ENCODE data around the gene TOMM20. TPM values are rescaled to one million over a fixed set of nuclear protein-coding genes. Genes with fewer than 3 reads are reported as not detected.

TOMM20 gene
- total RNA-seq, 1 experiment from 2014 or later = 197 TPM

DNA sequence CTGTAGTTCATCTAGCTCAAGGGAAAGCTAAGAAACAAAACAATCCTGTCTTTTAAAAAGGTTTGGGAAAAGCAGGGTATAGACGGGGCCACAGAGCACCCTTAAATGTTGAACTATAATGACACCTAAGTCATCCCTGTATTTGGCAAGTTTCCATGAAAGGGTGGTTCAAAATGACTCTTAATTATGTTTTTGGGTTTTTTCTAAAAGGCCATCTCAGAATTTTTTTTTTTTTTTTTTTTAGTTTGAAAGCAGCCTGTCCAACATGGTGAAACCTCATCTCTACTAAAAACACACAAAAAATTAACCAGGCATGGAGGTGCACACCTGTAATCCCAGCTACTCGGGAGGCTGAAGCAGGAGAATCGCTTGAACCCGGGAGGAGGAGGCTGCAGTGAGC, 22.2 kb downstream of the TOMM20 start:
- Histone ChIP-seq H3K56ac (ENCODE audit: insufficient read length, low read depth, low read length) (no peak overlapping the region), H2AK5ac (ENCODE audit: insufficient read length, low read length) (no peak overlapping the region), H2BK20ac (ENCODE audit: low read depth, low read length, poor library complexity, severe bottlenecking) (no peak overlapping the region), H3K9ac (ENCODE audit: extremely low read depth, insufficient read length, low read length) (no peak overlapping the region), H4K20me1 (ENCODE audit: control insufficient read depth, insufficient read depth, insufficient read length) (no peaks in the 10 kb centered on the region), H3K79me2 (ENCODE audit: insufficient read depth, low read length) (no peaks in the 10 kb centered on the region), H3K9me3 (ENCODE audit: control insufficient read depth, low read depth, low read length) (no peaks in the 10 kb centered on the region), H3K27me3 (ENCODE audit: insufficient read depth, low read length) (no peaks in the 10 kb centered on the region), H3K23me2 (ENCODE audit: insufficient read length, low read depth, low read length, poor library complexity, severe bottlenecking) (no peaks in the 10 kb centered on the region), H2BK5ac (ENCODE audit: insufficient read length, low read length) (no peak overlapping the region), H3K18ac (ENCODE audit: insufficient read length, low read depth, low read length) (no peak overlapping the region), H2BK12ac (ENCODE audit: insufficient read length, low read depth, low read length) (no peak overlapping the region), H2BK120ac (ENCODE audit: low read depth, low read length, poor library complexity, severe bottlenecking) (no peak overlapping the region), H4K8ac (replicated peaks; ENCODE audit: insufficient read length, low read depth, low read length) (no peak overlapping the region), H3K23ac (ENCODE audit: insufficient read length, low read depth, low read length) (no peak overlapping the region), H3K4me1 (ENCODE audit: insufficient read depth, low read length) (no peaks in the 10 kb centered on the region), H3K27ac (ENCODE audit: insufficient read length, low read depth, low read length) (no peak overlapping the region), H3K4ac (ENCODE audit: low read depth, low read length) (no peak overlapping the region), H3K14ac (ENCODE audit: insufficient read depth, low read length) (no peak overlapping the region), H3K79me1 (ENCODE audit: insufficient read depth, low read depth, low read length, poor library complexity, severe bottlenecking) (no peaks in the 10 kb centered on the region), H3T11ph (ENCODE audit: low read length) (no peak overlapping the region), H3K4me2 (ENCODE audit: insufficient read depth, insufficient read length, low read length) (no peak overlapping the region), H4K91ac (ENCODE audit: insufficient read length, low read depth, low read length) (no peak overlapping the region), H4K5ac (ENCODE audit: insufficient read length, low read depth, low read length) (no peak overlapping the region), H2AFZ (ENCODE audit: low read length) (no peak overlapping the region), H2BK15ac (ENCODE audit: low read depth, low read length) (no peak overlapping the region)
- Mint-ChIP-seq H3K27ac (no peak overlapping the region), H3K27me3 (ENCODE audit: low read depth) (peaks cover 7% of the 10 kb centered on the region), H3K4me1 (peaks cover 13 to 16% of the 10 kb centered on the region in 2 experiments), H3K4me3 (no peak overlapping the region), H3K36me3 (ENCODE audit: insufficient read depth in 1 of 3, low read depth in 3 of 3) (peaks cover 30 to 43% (median 38%) of the 10 kb centered on the region in 3 experiments), H3K9me3 (no peaks in the 10 kb centered on the region)
- no peak for TF ChIP-seq CTCF (conservative IDR thresholded peaks at IDR 0.05)
- DNase-seq = no peak
- no CpG with 5 or more reads among the region's 4 CpGs for WGBS (ENCODE audit: extremely low coverage, insufficient read length, low lambda C conversion rate)

Data from H9 (cell line).